Measurements from ENCODE around the gene SRRM3. TPM values are rescaled to one million over a fixed set of nuclear protein-coding genes. Genes with fewer than 3 reads are reported as not detected.
A peak's percentile ranks its signal among the peaks of the same experiment; 100 is the strongest.

Gene SRRM3
- total and polyA plus RNA-seq, 9 of the 15 experiments (the other 6 are each of a cell fraction or from before 2014, with no cell fraction given) = 0.04 to 0.91 (median 0.46) TPM; not detected in 2

- TF ChIP-seq ZNF592 (IDR thresholded peaks at IDR 0.05) = peak; percentile 65; the same call in 1 of the 2 replicates
- peak; percentile 47; the same call in 1 of the 2 replicates for TF ChIP-seq CTBP1 (IDR thresholded peaks at IDR 0.05; ENCODE audit: borderline replicate concordance)
- no peak for TF ChIP-seq SP1 (CRISPR knock-in tag; IDR thresholded peaks at IDR 0.05)
- peak; percentile 97 for TF ChIP-seq PKNOX1 (IDR thresholded peaks at IDR 0.05)
- TF ChIP-seq E2F1 (CRISPR knock-in tag; IDR thresholded peaks at IDR 0.05) = no peak
- peak; percentile 54 for TF ChIP-seq RBFOX2 (IDR thresholded peaks at IDR 0.05; ENCODE audit: low read depth, low read length)
- TF ChIP-seq EP300 (IDR thresholded peaks at IDR 0.05; ENCODE audit: low read length) = peak; percentile 55; the same call in 1 of the 2 replicates
- TF ChIP-seq ZFP36 (IDR thresholded peaks at IDR 0.05; ENCODE audit: low read depth, low read length, partially characterized antibody) = peak; percentile 3
- no peak for TF ChIP-seq ZNF140 (CRISPR knock-in tag; IDR thresholded peaks at IDR 0.05)
- peak; percentile 27; the same call in 1 of the 2 replicates for TF ChIP-seq KLF1 (tag; IDR thresholded peaks at IDR 0.05)
- 0 out of 2 replicates have a peak, but pooled peaks have one; percentile 43 for TF ChIP-seq ZBTB26 (CRISPR knock-in tag; IDR thresholded peaks at IDR 0.05)
- TF ChIP-seq VEZF1 (CRISPR knock-in tag; IDR thresholded peaks at IDR 0.05) = peak; percentile 85
- peak; percentile 36; the same call in 1 of the 2 replicates for TF ChIP-seq ZNF583 (CRISPR knock-in tag; IDR thresholded peaks at IDR 0.05)
- TF ChIP-seq NR2C2 (CRISPR knock-in tag; IDR thresholded peaks at IDR 0.05) = no peak
- peak; percentile 59 for TF ChIP-seq NR2C2 (tag; IDR thresholded peaks at IDR 0.05)
Observed at GRCh38 chr7:76294344-76295024, 92.8 kb downstream of the SRRM3 start (continued).

Data from K562 (cell line).